ENCODE measurements around the gene AK5.

AK5 gene

DNA sequence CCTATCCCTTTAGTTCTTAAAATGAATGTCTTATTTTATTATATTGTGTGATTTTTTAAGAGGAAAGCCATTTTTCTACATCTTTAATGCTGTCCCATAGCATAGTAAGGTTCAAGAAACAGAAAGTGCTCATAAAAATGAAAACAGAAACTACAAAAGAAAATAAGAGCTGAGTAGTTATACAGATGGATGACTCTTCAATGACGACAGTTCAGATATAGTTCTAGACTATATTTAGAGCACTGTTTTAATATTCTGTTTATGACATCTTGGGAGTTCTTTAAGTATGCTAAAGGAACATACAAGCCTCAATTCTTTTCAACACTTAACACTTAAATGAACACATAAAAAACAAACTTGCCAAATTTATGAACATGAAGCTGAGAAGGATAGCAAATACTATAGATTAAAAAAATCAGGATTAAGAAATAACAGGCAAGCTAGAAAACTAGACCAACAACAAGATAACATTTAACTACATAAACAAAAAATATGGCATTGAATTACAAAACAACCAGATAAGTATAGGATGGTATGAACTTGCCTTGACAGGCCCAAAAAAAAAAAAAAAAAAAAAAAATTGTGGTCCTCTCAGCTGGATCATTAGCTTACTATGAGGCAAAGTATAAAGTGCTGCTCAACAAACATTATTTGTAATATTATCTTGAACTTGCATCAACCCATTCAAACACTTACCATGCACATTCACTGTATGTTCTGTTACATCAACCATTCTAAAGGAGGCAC is 312.7 kb downstream of the AK5 start:
- DNase-seq (ENCODE audit: low read depth), result peak; percentile 12
- H3K4me3 ChIP-seq (ENCODE audit: low read depth, low read length), result no peak overlapping the region

DNA sequence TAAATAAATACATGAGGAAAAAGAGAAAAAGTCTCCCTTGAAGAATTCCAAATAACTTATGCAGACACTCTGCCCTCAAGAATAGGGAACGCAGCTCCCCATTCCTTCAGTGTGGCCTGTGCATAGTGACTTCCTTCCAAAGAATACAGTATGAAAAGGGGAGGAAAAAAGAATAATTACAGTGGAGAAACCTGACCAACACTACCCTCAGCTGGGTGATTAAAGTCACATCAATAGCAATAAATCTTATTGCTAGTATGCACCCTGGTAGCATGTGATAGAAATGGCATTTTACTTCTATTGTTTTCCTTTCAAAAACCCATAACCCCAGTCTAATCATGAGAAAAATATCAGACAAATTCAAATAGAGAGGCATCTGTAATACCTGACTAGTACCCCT is 315.5 kb downstream of the AK5 start:
- no peak for DNase-seq (ENCODE audit: low read depth)
- TF ChIP-seq, protein P1, sequence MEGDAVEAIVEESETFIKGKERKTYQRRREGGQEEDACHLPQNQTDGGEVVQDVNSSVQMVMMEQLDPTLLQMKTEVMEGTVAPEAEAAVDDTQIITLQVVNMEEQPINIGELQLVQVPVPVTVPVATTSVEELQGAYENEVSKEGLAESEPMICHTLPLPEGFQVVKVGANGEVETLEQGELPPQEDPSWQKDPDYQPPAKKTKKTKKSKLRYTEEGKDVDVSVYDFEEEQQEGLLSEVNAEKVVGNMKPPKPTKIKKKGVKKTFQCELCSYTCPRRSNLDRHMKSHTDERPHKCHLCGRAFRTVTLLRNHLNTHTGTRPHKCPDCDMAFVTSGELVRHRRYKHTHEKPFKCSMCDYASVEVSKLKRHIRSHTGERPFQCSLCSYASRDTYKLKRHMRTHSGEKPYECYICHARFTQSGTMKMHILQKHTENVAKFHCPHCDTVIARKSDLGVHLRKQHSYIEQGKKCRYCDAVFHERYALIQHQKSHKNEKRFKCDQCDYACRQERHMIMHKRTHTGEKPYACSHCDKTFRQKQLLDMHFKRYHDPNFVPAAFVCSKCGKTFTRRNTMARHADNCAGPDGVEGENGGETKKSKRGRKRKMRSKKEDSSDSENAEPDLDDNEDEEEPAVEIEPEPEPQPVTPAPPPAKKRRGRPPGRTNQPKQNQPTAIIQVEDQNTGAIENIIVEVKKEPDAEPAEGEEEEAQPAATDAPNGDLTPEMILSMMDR (IDR thresholded peaks at IDR 0.05; ENCODE audit: insufficient read depth, low read depth, low read length, missing control alignments), result no peak
- H3K4me3 ChIP-seq (ENCODE audit: low read depth, low read length), result no peak overlapping the region

More for the DNA sequence above, 312.7 kb downstream of the AK5 start:
- TF ChIP-seq, protein P1 (IDR thresholded peaks at IDR 0.05; ENCODE audit: insufficient read depth, low read depth, low read length, missing control alignments), result no peak

DNA sequence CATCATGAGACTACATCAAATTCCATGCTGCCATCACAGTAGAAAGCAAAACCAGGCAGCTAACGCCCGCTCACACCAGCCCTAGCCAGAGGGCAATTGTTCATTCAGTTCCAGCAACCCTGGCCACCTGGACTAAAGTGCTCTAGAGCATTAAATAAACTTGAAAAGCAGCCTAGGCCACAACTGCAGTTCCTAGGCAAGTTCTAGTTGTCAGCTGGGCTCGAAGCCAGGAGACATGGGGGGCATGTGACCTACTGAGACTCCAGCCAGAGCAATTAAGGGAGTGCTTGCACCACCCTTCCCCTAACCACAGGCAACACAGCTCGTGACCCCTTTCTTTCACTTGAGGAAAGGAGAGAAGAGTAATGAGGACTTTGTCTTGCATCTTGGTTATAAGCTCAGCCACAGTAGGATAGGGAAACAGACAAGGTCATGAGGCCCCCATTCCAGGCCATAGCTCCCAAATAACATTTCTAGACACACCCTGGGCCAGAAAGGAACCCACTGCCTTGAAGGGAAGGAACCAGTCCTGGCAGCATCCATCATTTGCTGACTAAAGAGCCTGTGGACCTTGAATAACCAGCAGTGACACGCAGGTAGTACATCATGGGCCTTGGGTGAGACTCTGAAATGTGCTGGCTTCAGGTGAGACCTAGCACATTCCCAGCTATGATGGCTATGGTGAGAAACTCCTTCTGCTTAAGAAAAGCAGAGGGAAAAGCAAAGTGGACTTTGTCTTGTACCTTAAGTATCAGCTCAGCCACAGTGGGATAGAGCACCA is 323.6 kb downstream of the AK5 start:
- no peak for DNase-seq (ENCODE audit: low read depth)
- TF ChIP-seq, protein P1 (IDR thresholded peaks at IDR 0.05; ENCODE audit: insufficient read depth, low read depth, low read length, missing control alignments), result no peak
- no peak overlapping the region for H3K4me3 ChIP-seq (ENCODE audit: low read depth, low read length)

DNA sequence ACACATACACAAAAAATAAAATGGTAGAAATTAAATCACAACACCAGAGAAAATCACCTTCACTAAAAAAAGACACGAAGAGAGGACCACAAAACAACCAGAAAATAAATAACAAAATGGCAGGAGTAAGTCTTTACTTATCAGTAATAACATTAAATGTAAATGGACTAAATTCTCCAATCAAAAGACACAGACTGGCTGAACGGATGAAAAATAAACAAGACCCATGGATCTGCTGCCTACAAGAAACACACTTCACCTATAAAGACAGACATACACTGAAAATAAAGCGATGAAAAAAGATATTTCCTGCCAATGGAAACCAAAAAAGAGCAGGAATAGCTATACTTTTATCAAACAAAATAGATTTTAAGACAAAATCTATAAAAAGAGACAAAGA is 327.1 kb downstream of the AK5 start:
- TF ChIP-seq, protein P1 (IDR thresholded peaks at IDR 0.05; ENCODE audit: insufficient read depth, low read depth, low read length, missing control alignments), result no peak
- H3K4me3 ChIP-seq (ENCODE audit: low read depth, low read length), result no peak overlapping the region
- DNase-seq (ENCODE audit: low read depth), result no peak

All from GM12865 (cell line).